ENCODE results near the gene VSTM2B. TPM values are rescaled to one million over a fixed set of nuclear protein-coding genes. Genes with fewer than 3 reads are reported as not detected.

Gene VSTM2B
- total RNA-seq, 1 experiment from 2014 or later, result not detected

GRCh38 chr19:29560313-29561075, 34.7 kb downstream of the VSTM2B start:
- no peak overlapping the region for H3K4me3 Mint-ChIP-seq (ENCODE audit: unreplicated experiment)
- H3K4me1 ChIP-seq, result no peaks in the 10 kb centered on the region
- no peaks in the 10 kb centered on the region for H3K36me3 ChIP-seq (ENCODE audit: control insufficient read depth, insufficient read depth, low read length)
- H3K4me3 ChIP-seq (ENCODE audit: low read depth, low read length), result no peak overlapping the region
- POLR2A ChIA-PET, result no interaction called here
- DNase-seq, result no peak
- no TSS peak for BruUV-seq (replicated peaks)
- no peaks in the 10 kb centered on the region for H3K27me3 ChIP-seq (replicated peaks; ENCODE audit: control insufficient read depth, insufficient read depth, low read length)
- peaks cover 14% of the 10 kb centered on the region for H3K9me3 Mint-ChIP-seq (ENCODE audit: unreplicated experiment)
- no peak overlapping the region for H3K27ac Mint-ChIP-seq (ENCODE audit: unreplicated experiment)
- no peak for TF ChIP-seq CTCF (IDR thresholded peaks at IDR 0.05; ENCODE audit: insufficient read depth in 1 of 2, low read depth in 1 of 2, low read length in 1 of 2, severe bottlenecking in 1 of 2, unreplicated experiment in 1 of 2)
- H3K36me3 Mint-ChIP-seq (ENCODE audit: insufficient read depth, unreplicated experiment), result peaks cover 6% of the 10 kb centered on the region
- peaks cover 2% of the 10 kb centered on the region for H3K27me3 Mint-ChIP-seq (ENCODE audit: insufficient read depth, unreplicated experiment)
- CTCF ChIA-PET, result no interaction called here
- intact Hi-C loops (cut with micrococcal nuclease; ENCODE audit: unreplicated experiment), result no loop called here
- peaks cover 9% of the 10 kb centered on the region for H3K9me3 ChIP-seq
- H3K4me1 Mint-ChIP-seq (ENCODE audit: low read depth, unreplicated experiment), result no peaks in the 10 kb centered on the region

GRCh38 chr19:29561601-29562000, 35.8 kb downstream of the VSTM2B start:
- CTCF ChIA-PET, result no interaction called here
- TF ChIP-seq CTCF (IDR thresholded peaks at IDR 0.05; ENCODE audit: insufficient read depth in 1 of 2, low read depth in 1 of 2, low read length in 1 of 2, severe bottlenecking in 1 of 2, unreplicated experiment in 1 of 2), result no peak

GRCh38 chr19:29562299-29563297, 36.8 kb downstream of the VSTM2B start:
- no peaks in the 10 kb centered on the region for H3K36me3 Mint-ChIP-seq (ENCODE audit: insufficient read depth, unreplicated experiment)
- ChIA-PET CTCF (no interaction called here), POLR2A (no interaction called here)
- Histone ChIP-seq H3K27me3 (replicated peaks; ENCODE audit: control insufficient read depth, insufficient read depth, low read length) (no peaks in the 10 kb centered on the region), H3K4me1 (no peaks in the 10 kb centered on the region), H3K4me3 (ENCODE audit: low read depth, low read length) (no peak overlapping the region), H3K36me3 (ENCODE audit: control insufficient read depth, insufficient read depth, low read length) (no peaks in the 10 kb centered on the region), H3K9me3 (peaks cover 9% of the 10 kb centered on the region)
- no peak for TF ChIP-seq CTCF (IDR thresholded peaks at IDR 0.05; ENCODE audit: insufficient read depth in 1 of 2, low read depth in 1 of 2, low read length in 1 of 2, severe bottlenecking in 1 of 2, unreplicated experiment in 1 of 2)
- no peaks in the 10 kb centered on the region for H3K4me1 Mint-ChIP-seq (ENCODE audit: low read depth, unreplicated experiment)
- BruUV-seq (replicated peaks), result no TSS peak
- H3K27me3 Mint-ChIP-seq (ENCODE audit: insufficient read depth, unreplicated experiment), result peaks cover 2% of the 10 kb centered on the region
- H3K9me3 Mint-ChIP-seq (ENCODE audit: unreplicated experiment), result peaks cover 10% of the 10 kb centered on the region
- H3K4me3 Mint-ChIP-seq (ENCODE audit: unreplicated experiment), result no peak overlapping the region
- DNase-seq, result no peak
- intact Hi-C loops (cut with micrococcal nuclease; ENCODE audit: unreplicated experiment), result no loop called here
- no peak overlapping the region for H3K27ac Mint-ChIP-seq (ENCODE audit: unreplicated experiment)

More at GRCh38 chr19:29561601-29562000, 35.8 kb downstream of the VSTM2B start:
- Mint-ChIP-seq H3K36me3 (ENCODE audit: insufficient read depth, unreplicated experiment) (peaks cover 3% of the 10 kb centered on the region), H3K9me3 (ENCODE audit: unreplicated experiment) (peaks cover 10% of the 10 kb centered on the region), H3K27me3 (ENCODE audit: insufficient read depth, unreplicated experiment) (peaks cover 2% of the 10 kb centered on the region), H3K27ac (ENCODE audit: unreplicated experiment) (no peak overlapping the region), H3K4me3 (ENCODE audit: unreplicated experiment) (no peak overlapping the region), H3K4me1 (ENCODE audit: low read depth, unreplicated experiment) (no peaks in the 10 kb centered on the region)
- H3K9me3 ChIP-seq, result peaks cover 9% of the 10 kb centered on the region
- H3K4me3 ChIP-seq (ENCODE audit: low read depth, low read length), result no peak overlapping the region
- POLR2A ChIA-PET, result no interaction called here
- no TSS peak for BruUV-seq (replicated peaks)
- H3K4me1 ChIP-seq, result no peaks in the 10 kb centered on the region
- H3K27me3 ChIP-seq (replicated peaks; ENCODE audit: control insufficient read depth, insufficient read depth, low read length), result no peaks in the 10 kb centered on the region
- intact Hi-C loops (cut with micrococcal nuclease; ENCODE audit: unreplicated experiment), result no loop called here
- no peaks in the 10 kb centered on the region for H3K36me3 ChIP-seq (ENCODE audit: control insufficient read depth, insufficient read depth, low read length)
- no peak for DNase-seq

All from Caco-2 (cell line).